ENCODE measurements around the gene RAB11FIP3. TPM values are rescaled to one million over a fixed set of nuclear protein-coding genes. Genes with fewer than 3 reads are reported as not detected.
A peak's percentile ranks its signal among the peaks of the same experiment; 100 is the strongest.
"Not testable (repeated sequence)": the region's sequence is repeated elsewhere in the genome, so short reads cannot be mapped to it uniquely, and the experiment has no call there.

The RAB11FIP3 gene
- total RNA-seq, 1 donor = 25.3 TPM

DNA sequence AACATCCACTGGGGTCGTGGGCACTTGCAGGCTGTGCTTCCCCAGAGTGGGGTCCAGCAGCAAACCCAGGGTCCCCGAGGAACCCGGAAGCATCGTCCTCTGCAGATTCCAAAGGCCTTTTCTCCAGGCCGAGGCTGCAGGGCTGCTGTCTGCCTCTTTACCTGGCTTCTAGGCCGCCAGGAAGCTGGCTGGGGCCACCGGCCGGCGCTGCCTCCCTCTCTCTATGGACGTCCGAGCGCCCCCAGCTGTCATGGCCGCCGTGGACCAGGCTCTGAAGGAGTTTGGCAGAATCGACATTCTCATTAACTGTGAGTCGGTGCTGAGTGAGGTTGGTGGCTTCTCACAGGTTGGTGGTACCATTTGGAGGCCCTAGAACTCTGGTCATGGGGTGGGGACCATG is 18.2 kb upstream of the RAB11FIP3 start:
- H3K4me1 ChIP-seq (ENCODE audit: insufficient read depth, low read length) = peaks cover 3% of the 10 kb centered on the region
- H3K4me2 ChIP-seq (ENCODE audit: insufficient read depth, low read length) = no peak overlapping the region
- no peaks in the 10 kb centered on the region for H3K27me3 ChIP-seq (ENCODE audit: insufficient read depth, low read length)
- H3K4me3 ChIP-seq (ENCODE audit: insufficient read depth, low read length) = no peak overlapping the region
- H3K27ac ChIP-seq (ENCODE audit: low read depth, low read length) = no peak overlapping the region
- H3K79me2 ChIP-seq (ENCODE audit: insufficient read depth, low read length) = peaks cover 12% of the 10 kb centered on the region
- H2AFZ ChIP-seq (ENCODE audit: low read length) = no peak overlapping the region
- H3K36me3 ChIP-seq (ENCODE audit: insufficient read depth, low read length) = peaks cover 15% of the 10 kb centered on the region
- H3K9me3 ChIP-seq (ENCODE audit: low read depth, low read length) = no peaks in the 10 kb centered on the region
- no peaks in the 10 kb centered on the region for H4K20me1 ChIP-seq (ENCODE audit: insufficient read depth, low read length)
- peak; percentile 46 for DNase-seq (ENCODE audit: insufficient read length, low spot score, missing footprints)
- TF ChIP-seq, protein P1, sequence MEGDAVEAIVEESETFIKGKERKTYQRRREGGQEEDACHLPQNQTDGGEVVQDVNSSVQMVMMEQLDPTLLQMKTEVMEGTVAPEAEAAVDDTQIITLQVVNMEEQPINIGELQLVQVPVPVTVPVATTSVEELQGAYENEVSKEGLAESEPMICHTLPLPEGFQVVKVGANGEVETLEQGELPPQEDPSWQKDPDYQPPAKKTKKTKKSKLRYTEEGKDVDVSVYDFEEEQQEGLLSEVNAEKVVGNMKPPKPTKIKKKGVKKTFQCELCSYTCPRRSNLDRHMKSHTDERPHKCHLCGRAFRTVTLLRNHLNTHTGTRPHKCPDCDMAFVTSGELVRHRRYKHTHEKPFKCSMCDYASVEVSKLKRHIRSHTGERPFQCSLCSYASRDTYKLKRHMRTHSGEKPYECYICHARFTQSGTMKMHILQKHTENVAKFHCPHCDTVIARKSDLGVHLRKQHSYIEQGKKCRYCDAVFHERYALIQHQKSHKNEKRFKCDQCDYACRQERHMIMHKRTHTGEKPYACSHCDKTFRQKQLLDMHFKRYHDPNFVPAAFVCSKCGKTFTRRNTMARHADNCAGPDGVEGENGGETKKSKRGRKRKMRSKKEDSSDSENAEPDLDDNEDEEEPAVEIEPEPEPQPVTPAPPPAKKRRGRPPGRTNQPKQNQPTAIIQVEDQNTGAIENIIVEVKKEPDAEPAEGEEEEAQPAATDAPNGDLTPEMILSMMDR (IDR thresholded peaks at IDR 0.05; ENCODE audit: extremely low read depth, low read depth, low read length) = no peak

- H3K36me3 ChIP-seq (ENCODE audit: insufficient read depth, low read length) = peaks cover 16% of the 10 kb centered on the region
- no peaks in the 10 kb centered on the region for H3K9me3 ChIP-seq (ENCODE audit: low read depth, low read length)
- TF ChIP-seq, protein P1 (IDR thresholded peaks at IDR 0.05; ENCODE audit: extremely low read depth, low read depth, low read length) = no peak
- no peaks in the 10 kb centered on the region for H4K20me1 ChIP-seq (ENCODE audit: insufficient read depth, low read length)
- H3K27ac ChIP-seq (ENCODE audit: low read depth, low read length) = no peak overlapping the region
- no peak overlapping the region for H2AFZ ChIP-seq (ENCODE audit: low read length)
- no peak for DNase-seq (ENCODE audit: insufficient read length, low spot score, missing footprints)
- no peaks in the 10 kb centered on the region for H3K4me1 ChIP-seq (ENCODE audit: insufficient read depth, low read length)
- no peak overlapping the region for H3K4me2 ChIP-seq (ENCODE audit: insufficient read depth, low read length)
- no peak overlapping the region for H3K4me3 ChIP-seq (ENCODE audit: insufficient read depth, low read length)
- no peaks in the 10 kb centered on the region for H3K27me3 ChIP-seq (ENCODE audit: insufficient read depth, low read length)
- no peaks in the 10 kb centered on the region for H3K79me2 ChIP-seq (ENCODE audit: insufficient read depth, low read length)
These were observed 14.8 kb upstream of the RAB11FIP3 start for GRCh38 chr16:410516-411178.

- no peak overlapping the region for H2AFZ ChIP-seq (ENCODE audit: low read length)
- no peak overlapping the region for H3K4me2 ChIP-seq (ENCODE audit: insufficient read depth, low read length)
- H3K79me2 ChIP-seq (ENCODE audit: insufficient read depth, low read length) = no peaks in the 10 kb centered on the region
- peak; percentile 61 for DNase-seq (ENCODE audit: insufficient read length, low spot score, missing footprints)
- peaks cover 16% of the 10 kb centered on the region for H3K36me3 ChIP-seq (ENCODE audit: insufficient read depth, low read length)
- H3K27me3 ChIP-seq (ENCODE audit: insufficient read depth, low read length) = no peaks in the 10 kb centered on the region
- no peak overlapping the region for H3K27ac ChIP-seq (ENCODE audit: low read depth, low read length)
- no peaks in the 10 kb centered on the region for H3K4me1 ChIP-seq (ENCODE audit: insufficient read depth, low read length)
- H3K4me3 ChIP-seq (ENCODE audit: insufficient read depth, low read length) = no peak overlapping the region
- TF ChIP-seq, protein P1 (IDR thresholded peaks at IDR 0.05; ENCODE audit: extremely low read depth, low read depth, low read length) = no peak
- H3K9me3 ChIP-seq (ENCODE audit: low read depth, low read length) = no peaks in the 10 kb centered on the region
- no peaks in the 10 kb centered on the region for H4K20me1 ChIP-seq (ENCODE audit: insufficient read depth, low read length)
These were observed 13.7 kb upstream of the RAB11FIP3 start for GRCh38 chr16:411576-412265.

GRCh38 chr16:414395-415169 is 10.9 kb upstream of the RAB11FIP3 start:
- no peak overlapping the region for H2AFZ ChIP-seq (ENCODE audit: low read length)
- DNase-seq (ENCODE audit: insufficient read length, low spot score, missing footprints) = peak; percentile 75

GRCh38 chr16:415170-415498 is 10.3 kb upstream of the RAB11FIP3 start:
- not testable (repeated sequence) for H3K27me3 ChIP-seq (ENCODE audit: insufficient read depth, low read length); H3K4me1 ChIP-seq (ENCODE audit: insufficient read depth, low read length); H4K20me1 ChIP-seq (ENCODE audit: insufficient read depth, low read length); H3K4me3 ChIP-seq (ENCODE audit: insufficient read depth, low read length); H2AFZ ChIP-seq (ENCODE audit: low read length); H3K9me3 ChIP-seq (ENCODE audit: low read depth, low read length); DNase-seq (ENCODE audit: insufficient read length, low spot score, missing footprints); H3K36me3 ChIP-seq (ENCODE audit: insufficient read depth, low read length); H3K4me2 ChIP-seq (ENCODE audit: insufficient read depth, low read length); H3K79me2 ChIP-seq (ENCODE audit: insufficient read depth, low read length); H3K27ac ChIP-seq (ENCODE audit: low read depth, low read length)

More at GRCh38 chr16:414395-415169, 10.9 kb upstream of the RAB11FIP3 start:
- Histone ChIP-seq H3K36me3 (ENCODE audit: insufficient read depth, low read length) (peaks cover 11% of the 10 kb centered on the region), H3K9me3 (ENCODE audit: low read depth, low read length) (no peaks in the 10 kb centered on the region), H3K27ac (ENCODE audit: low read depth, low read length) (no peak overlapping the region), H3K4me3 (ENCODE audit: insufficient read depth, low read length) (no peak overlapping the region), H3K79me2 (ENCODE audit: insufficient read depth, low read length) (no peaks in the 10 kb centered on the region), H3K27me3 (ENCODE audit: insufficient read depth, low read length) (no peaks in the 10 kb centered on the region), H3K4me2 (ENCODE audit: insufficient read depth, low read length) (no peak overlapping the region), H3K4me1 (ENCODE audit: insufficient read depth, low read length) (no peaks in the 10 kb centered on the region), H4K20me1 (ENCODE audit: insufficient read depth, low read length) (no peaks in the 10 kb centered on the region)
- TF ChIP-seq, protein P1 (IDR thresholded peaks at IDR 0.05; ENCODE audit: extremely low read depth, low read depth, low read length) = no peak

All from osteoblast (primary cell).